ENCODE measurements around the gene WNK2. TPM values are rescaled to one million over a fixed set of nuclear protein-coding genes. Genes with fewer than 3 reads are reported as not detected.

The WNK2 gene
- total RNA-seq, 2 experiments from 2014 or later, result 3.3 to 4.6 TPM

- Mint-ChIP-seq H3K27ac (no peak overlapping the region), H3K36me3 (ENCODE audit: low read depth) (peaks cover 2% of the 10 kb centered on the region), H3K9me3 (ENCODE audit: low read depth) (peaks cover 2% of the 10 kb centered on the region), H3K27me3 (no peaks in the 10 kb centered on the region), H3K4me3 (no peak overlapping the region), H3K4me1 (no peaks in the 10 kb centered on the region)
- no peak for ATAC-seq
- intact Hi-C loops (cut with DNase I, micrococcal nuclease), result no loop called here
- POLR2A ChIA-PET, result no interaction called here
- CTCF ChIA-PET, result no interaction called here
- no peak for DNase-seq
These were observed 33.8 kb downstream of the WNK2 start for GRCh38 chr9:93217706-93218105.

GRCh38 chr9:93218161-93218560 is 34.2 kb downstream of the WNK2 start:
- CTCF ChIA-PET, result no interaction called here
- no peaks in the 10 kb centered on the region for H3K27me3 Mint-ChIP-seq
- ATAC-seq, result no peak
- no peak overlapping the region for H3K27ac Mint-ChIP-seq
- H3K4me3 Mint-ChIP-seq, result no peak overlapping the region
- POLR2A ChIA-PET, result no interaction called here
- no peak for DNase-seq
- H3K4me1 Mint-ChIP-seq, result no peaks in the 10 kb centered on the region
- intact Hi-C loops (cut with DNase I, micrococcal nuclease), result no loop called here
- H3K36me3 Mint-ChIP-seq (ENCODE audit: low read depth), result peaks cover 2% of the 10 kb centered on the region
- peaks cover 2% of the 10 kb centered on the region for H3K9me3 Mint-ChIP-seq (ENCODE audit: low read depth)

GRCh38 chr9:93218671-93219420 is 34.9 kb downstream of the WNK2 start:
- Mint-ChIP-seq H3K4me3 (no peak overlapping the region), H3K36me3 (ENCODE audit: low read depth) (peaks cover 2% of the 10 kb centered on the region), H3K27ac (no peak overlapping the region), H3K27me3 (no peaks in the 10 kb centered on the region), H3K4me1 (no peaks in the 10 kb centered on the region), H3K9me3 (ENCODE audit: low read depth) (peaks cover 2% of the 10 kb centered on the region)
- CTCF ChIA-PET, result interaction anchor here (1.3 kb wide), 1 partner anchor 15 kb away, joined by 3 read pairs; no protein-coding TSS in a partner anchor
- intact Hi-C loops (cut with DNase I, micrococcal nuclease), result no loop called here
- DNase-seq, result no peak
- ATAC-seq, result no peak
- POLR2A ChIA-PET, result interaction anchor here (0.6 kb wide), 1 partner anchor 10 kb away, joined by 3 read pairs; no protein-coding TSS in a partner anchor

- CTCF ChIA-PET, result interaction anchor here (0.6 to 1.3 kb wide), 2 partner anchors 14 to 66 kb away, joined by 3 read pairs; no protein-coding TSS in a partner anchor
- peaks cover 2% of the 10 kb centered on the region for H3K36me3 Mint-ChIP-seq (ENCODE audit: low read depth)
- intact Hi-C loops (cut with DNase I, micrococcal nuclease), result no loop called here
- no peak overlapping the region for H3K27ac Mint-ChIP-seq
- DNase-seq (no peak), ATAC-seq (no peak)
- no peak overlapping the region for H3K4me3 Mint-ChIP-seq
- POLR2A ChIA-PET, result interaction anchor here (0.6 kb wide), 1 partner anchor 111 kb away, joined by 10 read pairs; no protein-coding TSS in a partner anchor
- no peaks in the 10 kb centered on the region for H3K4me1 Mint-ChIP-seq
- peaks cover 2% of the 10 kb centered on the region for H3K9me3 Mint-ChIP-seq (ENCODE audit: low read depth)
- no peaks in the 10 kb centered on the region for H3K27me3 Mint-ChIP-seq
These were observed 35.8 kb downstream of the WNK2 start for GRCh38 chr9:93219692-93220091.

GRCh38 chr9:93220627-93221026 is 36.7 kb downstream of the WNK2 start:
- intact Hi-C loops (cut with DNase I, micrococcal nuclease), result no loop called here
- Mint-ChIP-seq H3K36me3 (ENCODE audit: low read depth) (peaks cover 2% of the 10 kb centered on the region), H3K27me3 (no peaks in the 10 kb centered on the region), H3K27ac (no peak overlapping the region), H3K4me3 (no peak overlapping the region), H3K9me3 (ENCODE audit: low read depth) (peaks cover 2% of the 10 kb centered on the region), H3K4me1 (peaks cover 5% of the 10 kb centered on the region)
- POLR2A ChIA-PET, result no interaction called here
- DNase-seq, result no peak
- ATAC-seq, result no peak
- CTCF ChIA-PET, result no interaction called here

GRCh38 chr9:93221044-93221443 is 37.1 kb downstream of the WNK2 start:
- CTCF ChIA-PET, result interaction anchor here (0.6 to 1.1 kb wide), 2 partner anchors 59 to 715 kb away, joined by 3 read pairs; no protein-coding TSS in a partner anchor
- no peaks in the 10 kb centered on the region for H3K9me3 Mint-ChIP-seq (ENCODE audit: low read depth)
- peaks cover 5% of the 10 kb centered on the region for H3K4me1 Mint-ChIP-seq
- H3K27me3 Mint-ChIP-seq, result no peaks in the 10 kb centered on the region
- no peak overlapping the region for H3K4me3 Mint-ChIP-seq
- intact Hi-C loops (cut with DNase I, micrococcal nuclease), result no loop called here
- DNase-seq, result no peak
- POLR2A ChIA-PET, result no interaction called here
- no peak overlapping the region for H3K27ac Mint-ChIP-seq
- no peak for ATAC-seq
- H3K36me3 Mint-ChIP-seq (ENCODE audit: low read depth), result no peaks in the 10 kb centered on the region

- Mint-ChIP-seq H3K4me3 (no peak overlapping the region), H3K27ac (no peak overlapping the region), H3K9me3 (ENCODE audit: low read depth) (no peaks in the 10 kb centered on the region), H3K36me3 (ENCODE audit: low read depth) (no peaks in the 10 kb centered on the region), H3K4me1 (peaks cover 5% of the 10 kb centered on the region), H3K27me3 (no peaks in the 10 kb centered on the region)
- intact Hi-C loops (cut with DNase I, micrococcal nuclease), result no loop called here
- POLR2A ChIA-PET, result no interaction called here
- no peak for ATAC-seq
- CTCF ChIA-PET, result no interaction called here
- DNase-seq, result no peak
These were observed 38.9 kb downstream of the WNK2 start for GRCh38 chr9:93222890-93223259.

GRCh38 chr9:93223260-93224180 is 39.6 kb downstream of the WNK2 start:
- H3K9me3 Mint-ChIP-seq (ENCODE audit: low read depth), result no peaks in the 10 kb centered on the region
- intact Hi-C loops (cut with DNase I, micrococcal nuclease), result no loop called here
- no peak for ATAC-seq

GRCh38 chr9:93224591-93224990 is 40.7 kb downstream of the WNK2 start:
- no peak overlapping the region for H3K4me3 Mint-ChIP-seq
- intact Hi-C loops (cut with DNase I, micrococcal nuclease), result no loop called here
- DNase-seq, result no peak
- H3K36me3 Mint-ChIP-seq (ENCODE audit: low read depth), result no peaks in the 10 kb centered on the region
- POLR2A ChIA-PET, result no interaction called here
- ATAC-seq, result no peak
- CTCF ChIA-PET, result no interaction called here
- H3K9me3 Mint-ChIP-seq (ENCODE audit: low read depth), result no peaks in the 10 kb centered on the region
- H3K27ac Mint-ChIP-seq, result no peak overlapping the region
- peaks cover 5% of the 10 kb centered on the region for H3K4me1 Mint-ChIP-seq
- H3K27me3 Mint-ChIP-seq, result no peaks in the 10 kb centered on the region

More at GRCh38 chr9:93223260-93224180, 39.6 kb downstream of the WNK2 start:
- Mint-ChIP-seq H3K27me3 (no peaks in the 10 kb centered on the region), H3K4me3 (no peak overlapping the region), H3K4me1 (peaks cover 5% of the 10 kb centered on the region), H3K36me3 (ENCODE audit: low read depth) (no peaks in the 10 kb centered on the region), H3K27ac (no peak overlapping the region)
- DNase-seq, result no peak
- ChIA-PET POLR2A (no interaction called here), CTCF (no interaction called here)

- ChIA-PET POLR2A (no interaction called here), CTCF (interaction anchor here (1.2 kb wide), 1 partner anchor 17 kb away, joined by 3 read pairs; no protein-coding TSS in a partner anchor)
- intact Hi-C loops (cut with DNase I, micrococcal nuclease), result no loop called here
- peak; percentile 66 for ATAC-seq
- H3K4me3 Mint-ChIP-seq, result no peak overlapping the region
- H3K9me3 Mint-ChIP-seq (ENCODE audit: low read depth), result no peaks in the 10 kb centered on the region
- no peaks in the 10 kb centered on the region for H3K36me3 Mint-ChIP-seq (ENCODE audit: low read depth)
- no peak for DNase-seq
- H3K4me1 Mint-ChIP-seq, result peaks cover 5% of the 10 kb centered on the region
- no peak overlapping the region for H3K27ac Mint-ChIP-seq
- H3K27me3 Mint-ChIP-seq, result no peaks in the 10 kb centered on the region
These were observed 41.5 kb downstream of the WNK2 start for GRCh38 chr9:93225417-93225816.

- ATAC-seq (no peak), DNase-seq (no peak)
- Mint-ChIP-seq H3K4me1 (peaks cover 5% of the 10 kb centered on the region), H3K9me3 (ENCODE audit: low read depth) (no peaks in the 10 kb centered on the region), H3K36me3 (ENCODE audit: low read depth) (no peaks in the 10 kb centered on the region), H3K27me3 (no peaks in the 10 kb centered on the region), H3K4me3 (no peak overlapping the region), H3K27ac (no peak overlapping the region)
- ChIA-PET POLR2A (no interaction called here), CTCF (interaction anchor here (0.7 to 1.2 kb wide), 2 partner anchors 16 to 485 kb away, joined by 3 read pairs; no protein-coding TSS in a partner anchor)
- intact Hi-C loops (cut with DNase I, micrococcal nuclease), result no loop called here
These were observed 42.0 kb downstream of the WNK2 start for GRCh38 chr9:93225892-93226291.

GRCh38 chr9:93226819-93227218 is 42.9 kb downstream of the WNK2 start:
- intact Hi-C loops (cut with DNase I, micrococcal nuclease), result no loop called here
- ATAC-seq, result no peak
- ChIA-PET CTCF (no interaction called here), POLR2A (no interaction called here)
- H3K9me3 Mint-ChIP-seq (ENCODE audit: low read depth), result no peaks in the 10 kb centered on the region
- no peak for DNase-seq
- peaks cover 5% of the 10 kb centered on the region for H3K4me1 Mint-ChIP-seq
- no peak overlapping the region for H3K27ac Mint-ChIP-seq
- H3K36me3 Mint-ChIP-seq (ENCODE audit: low read depth), result no peaks in the 10 kb centered on the region
- peaks cover under 1% of the 10 kb centered on the region for H3K27me3 Mint-ChIP-seq
- H3K4me3 Mint-ChIP-seq, result no peak overlapping the region
